Measurements from ENCODE around the gene NMT1. TPM values are rescaled to one million over a fixed set of nuclear protein-coding genes. Genes with fewer than 3 reads are reported as not detected.

Gene NMT1
- total and polyA plus RNA-seq, 2 of the 13 experiments (the other 11 are each of a cell fraction or from before 2014, with no cell fraction given), result 75.7 to 142 TPM

- TF ChIP-seq SMYD3 (CRISPR knock-in tag; IDR thresholded peaks at IDR 0.05) (no peak), YY1 (IDR thresholded peaks at IDR 0.05; ENCODE audit: insufficient read depth, insufficient replicate concordance, low read depth, low read length) (no peak), HOXA9 (CRISPR knock-in tag; IDR thresholded peaks at IDR 0.05; ENCODE audit: borderline replicate concordance) (no peak), ZNF333 (CRISPR knock-in tag; IDR thresholded peaks at IDR 0.05; ENCODE audit: borderline replicate concordance) (no peak), DPF2 (CRISPR knock-in tag; IDR thresholded peaks at IDR 0.05; ENCODE audit: borderline replicate concordance, low read depth) (no peak), KDM5A (IDR thresholded peaks at IDR 0.05; ENCODE audit: borderline replicate concordance, low read length) (0 out of 2 replicates have a peak, but pooled peaks have one; percentile 14), SMC3 (IDR thresholded peaks at IDR 0.05; ENCODE audit: low read length) (no peak), KMT2A (CRISPR knock-in tag; IDR thresholded peaks at IDR 0.05) (no peak), ADNP (CRISPR knock-in tag; IDR thresholded peaks at IDR 0.05) (no peak), MAX (IDR thresholded peaks at IDR 0.05) (0 out of 2 replicates have a peak, but pooled peaks have one; percentile 21), ZBTB25 (CRISPR knock-in tag; IDR thresholded peaks at IDR 0.05) (no peak), RAD51 (IDR thresholded peaks at IDR 0.05; ENCODE audit: borderline replicate concordance) (no peak), RAD21 (CRISPR knock-in tag; IDR thresholded peaks at IDR 0.05) (no peak), ZNF616 (CRISPR knock-in tag; IDR thresholded peaks at IDR 0.05; ENCODE audit: low read depth) (no peak), HES4 (CRISPR knock-in tag; IDR thresholded peaks at IDR 0.05; ENCODE audit: borderline replicate concordance) (no peak), CBX5 (CRISPR knock-in tag; IDR thresholded peaks at IDR 0.05; ENCODE audit: borderline replicate concordance) (no peak), MTF1 (CRISPR knock-in tag; IDR thresholded peaks at IDR 0.05) (no peak), ZBTB49 (CRISPR knock-in tag; IDR thresholded peaks at IDR 0.05; ENCODE audit: borderline replicate concordance) (no peak)
- TF ChIP-seq, protein P1, sequence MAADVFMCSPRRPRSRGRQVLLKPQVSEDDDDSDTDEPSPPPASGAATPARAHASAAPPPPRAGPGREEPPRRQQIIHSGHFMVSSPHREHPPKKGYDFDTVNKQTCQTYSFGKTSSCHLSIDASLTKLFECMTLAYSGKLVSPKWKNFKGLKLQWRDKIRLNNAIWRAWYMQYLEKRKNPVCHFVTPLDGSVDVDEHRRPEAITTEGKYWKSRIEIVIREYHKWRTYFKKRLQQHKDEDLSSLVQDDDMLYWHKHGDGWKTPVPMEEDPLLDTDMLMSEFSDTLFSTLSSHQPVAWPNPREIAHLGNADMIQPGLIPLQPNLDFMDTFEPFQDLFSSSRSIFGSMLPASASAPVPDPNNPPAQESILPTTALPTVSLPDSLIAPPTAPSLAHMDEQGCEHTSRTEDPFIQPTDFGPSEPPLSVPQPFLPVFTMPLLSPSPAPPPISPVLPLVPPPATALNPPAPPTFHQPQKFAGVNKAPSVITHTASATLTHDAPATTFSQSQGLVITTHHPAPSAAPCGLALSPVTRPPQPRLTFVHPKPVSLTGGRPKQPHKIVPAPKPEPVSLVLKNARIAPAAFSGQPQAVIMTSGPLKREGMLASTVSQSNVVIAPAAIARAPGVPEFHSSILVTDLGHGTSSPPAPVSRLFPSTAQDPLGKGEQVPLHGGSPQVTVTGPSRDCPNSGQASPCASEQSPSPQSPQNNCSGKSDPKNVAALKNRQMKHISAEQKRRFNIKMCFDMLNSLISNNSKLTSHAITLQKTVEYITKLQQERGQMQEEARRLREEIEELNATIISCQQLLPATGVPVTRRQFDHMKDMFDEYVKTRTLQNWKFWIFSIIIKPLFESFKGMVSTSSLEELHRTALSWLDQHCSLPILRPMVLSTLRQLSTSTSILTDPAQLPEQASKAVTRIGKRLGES (CRISPR knock-in tag; IDR thresholded peaks at IDR 0.05; ENCODE audit: borderline replicate concordance), result no peak
- TF ChIP-seq, protein P2, sequence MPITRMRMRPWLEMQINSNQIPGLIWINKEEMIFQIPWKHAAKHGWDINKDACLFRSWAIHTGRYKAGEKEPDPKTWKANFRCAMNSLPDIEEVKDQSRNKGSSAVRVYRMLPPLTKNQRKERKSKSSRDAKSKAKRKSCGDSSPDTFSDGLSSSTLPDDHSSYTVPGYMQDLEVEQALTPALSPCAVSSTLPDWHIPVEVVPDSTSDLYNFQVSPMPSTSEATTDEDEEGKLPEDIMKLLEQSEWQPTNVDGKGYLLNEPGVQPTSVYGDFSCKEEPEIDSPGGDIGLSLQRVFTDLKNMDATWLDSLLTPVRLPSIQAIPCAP (CRISPR knock-in tag; IDR thresholded peaks at IDR 0.05; ENCODE audit: low read depth), result no peak
- TF ChIP-seq, protein P3, sequence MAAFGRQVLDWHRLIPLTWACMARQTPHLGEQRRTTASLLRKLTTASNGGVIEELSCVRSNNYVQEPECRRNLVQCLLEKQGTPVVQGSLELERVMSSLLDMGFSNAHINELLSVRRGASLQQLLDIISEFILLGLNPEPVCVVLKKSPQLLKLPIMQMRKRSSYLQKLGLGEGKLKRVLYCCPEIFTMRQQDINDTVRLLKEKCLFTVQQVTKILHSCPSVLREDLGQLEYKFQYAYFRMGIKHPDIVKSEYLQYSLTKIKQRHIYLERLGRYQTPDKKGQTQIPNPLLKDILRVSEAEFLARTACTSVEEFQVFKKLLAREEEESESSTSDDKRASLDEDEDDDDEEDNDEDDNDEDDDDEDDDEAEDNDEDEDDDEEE (CRISPR knock-in tag; IDR thresholded peaks at IDR 0.05), result no peak
Measured at GRCh38 chr17:45052052-45052772, 8.9 kb upstream of the NMT1 start (continued).

Data from HepG2 (cell line).